Measurements from ENCODE around the gene ZNF431. TPM values are rescaled to one million over a fixed set of nuclear protein-coding genes. Genes with fewer than 3 reads are reported as not detected.

The ZNF431 gene
- total and polyA plus RNA-seq, 2 experiments from 2014 or later, result 18.0 to 47.5 TPM

DNA sequence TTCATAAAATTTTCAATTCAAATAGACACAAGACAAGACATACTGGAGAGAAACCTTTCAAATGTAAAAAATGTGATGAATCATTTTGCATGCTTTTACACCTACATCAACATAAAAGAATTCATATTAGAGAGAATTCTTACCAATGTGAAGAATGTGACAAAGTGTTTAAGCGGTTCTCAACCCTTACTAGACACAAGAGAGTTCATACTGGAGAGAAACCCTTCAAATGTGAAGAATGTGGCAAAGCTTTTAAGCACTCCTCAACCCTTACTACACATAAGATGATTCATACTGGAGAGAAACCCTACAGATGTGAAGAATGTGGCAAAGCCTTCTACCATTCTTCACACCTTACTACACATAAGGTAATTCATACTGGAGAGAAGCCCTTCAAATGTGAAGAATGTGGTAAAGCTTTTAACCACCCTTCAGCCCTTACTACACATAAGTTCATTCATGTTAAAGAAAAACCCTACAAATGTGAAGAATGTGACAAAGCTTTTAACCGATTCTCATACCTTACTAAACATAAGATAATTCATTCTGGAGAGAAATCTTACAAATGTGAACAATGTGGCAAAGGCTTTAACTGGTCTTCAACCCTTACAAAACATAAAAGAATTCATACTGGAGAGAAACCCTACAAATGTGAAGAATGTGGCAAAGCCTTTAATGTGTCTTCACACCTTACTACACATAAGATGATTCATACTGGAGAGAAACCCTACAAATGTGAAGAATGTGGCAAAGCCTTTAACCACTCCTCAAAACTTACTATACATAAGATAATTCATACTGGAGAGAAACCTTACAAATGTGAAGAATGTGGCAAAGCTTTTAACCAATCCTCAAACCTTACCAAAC is 24.6 kb upstream of the ZNF431 start:
- H3K9me3 Mint-ChIP-seq, result peaks cover 7% of the 10 kb centered on the region
- H3F3A ChIP-seq (replicated peaks; ENCODE audit: low read depth), result no peaks in the 10 kb centered on the region
- H3K27me3 ChIP-seq (ENCODE audit: insufficient read depth), result no peaks in the 10 kb centered on the region
- no peak overlapping the region for H2AFZ ChIP-seq
- no peak overlapping the region for H3K4me3 Mint-ChIP-seq
- TF ChIP-seq NANOG (IDR thresholded peaks at IDR 0.05; ENCODE audit: borderline replicate concordance) (no peak), STAT1 (IDR thresholded peaks at IDR 0.05; ENCODE audit: unreplicated experiment) (no peak), EZH2 (IDR thresholded peaks at IDR 0.05; ENCODE audit: low read depth, unreplicated experiment) (no peak), CREB1 (CRISPR knock-in tag; IDR thresholded peaks at IDR 0.05; ENCODE audit: low read depth) (no peak), ZNF331 (CRISPR knock-in tag; IDR thresholded peaks at IDR 0.05; ENCODE audit: low read depth) (no peak), POLR2AphosphoS5 (IDR thresholded peaks at IDR 0.05; ENCODE audit: low read depth) (no peak), JUNB (IDR thresholded peaks at IDR 0.05; ENCODE audit: unreplicated experiment) (no peak), ZNF114 (CRISPR knock-in tag; IDR thresholded peaks at IDR 0.05) (no peak), REST (IDR thresholded peaks at IDR 0.05; ENCODE audit: unreplicated experiment) (no peak), ZNF462 (CRISPR knock-in tag; IDR thresholded peaks at IDR 0.05) (no peak), EZH2phosphoT487 (IDR thresholded peaks at IDR 0.05; ENCODE audit: unreplicated experiment) (no peak)
- TF ChIP-seq, protein P1, sequence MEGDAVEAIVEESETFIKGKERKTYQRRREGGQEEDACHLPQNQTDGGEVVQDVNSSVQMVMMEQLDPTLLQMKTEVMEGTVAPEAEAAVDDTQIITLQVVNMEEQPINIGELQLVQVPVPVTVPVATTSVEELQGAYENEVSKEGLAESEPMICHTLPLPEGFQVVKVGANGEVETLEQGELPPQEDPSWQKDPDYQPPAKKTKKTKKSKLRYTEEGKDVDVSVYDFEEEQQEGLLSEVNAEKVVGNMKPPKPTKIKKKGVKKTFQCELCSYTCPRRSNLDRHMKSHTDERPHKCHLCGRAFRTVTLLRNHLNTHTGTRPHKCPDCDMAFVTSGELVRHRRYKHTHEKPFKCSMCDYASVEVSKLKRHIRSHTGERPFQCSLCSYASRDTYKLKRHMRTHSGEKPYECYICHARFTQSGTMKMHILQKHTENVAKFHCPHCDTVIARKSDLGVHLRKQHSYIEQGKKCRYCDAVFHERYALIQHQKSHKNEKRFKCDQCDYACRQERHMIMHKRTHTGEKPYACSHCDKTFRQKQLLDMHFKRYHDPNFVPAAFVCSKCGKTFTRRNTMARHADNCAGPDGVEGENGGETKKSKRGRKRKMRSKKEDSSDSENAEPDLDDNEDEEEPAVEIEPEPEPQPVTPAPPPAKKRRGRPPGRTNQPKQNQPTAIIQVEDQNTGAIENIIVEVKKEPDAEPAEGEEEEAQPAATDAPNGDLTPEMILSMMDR (conservative IDR thresholded peaks at IDR 0.05; ENCODE audit: low read depth in 2 of 2), result no peak
- TF ChIP-seq, protein P2, sequence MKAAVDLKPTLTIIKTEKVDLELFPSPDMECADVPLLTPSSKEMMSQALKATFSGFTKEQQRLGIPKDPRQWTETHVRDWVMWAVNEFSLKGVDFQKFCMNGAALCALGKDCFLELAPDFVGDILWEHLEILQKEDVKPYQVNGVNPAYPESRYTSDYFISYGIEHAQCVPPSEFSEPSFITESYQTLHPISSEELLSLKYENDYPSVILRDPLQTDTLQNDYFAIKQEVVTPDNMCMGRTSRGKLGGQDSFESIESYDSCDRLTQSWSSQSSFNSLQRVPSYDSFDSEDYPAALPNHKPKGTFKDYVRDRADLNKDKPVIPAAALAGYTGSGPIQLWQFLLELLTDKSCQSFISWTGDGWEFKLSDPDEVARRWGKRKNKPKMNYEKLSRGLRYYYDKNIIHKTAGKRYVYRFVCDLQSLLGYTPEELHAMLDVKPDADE (IDR thresholded peaks at IDR 0.05), result no peak
- ATAC-seq (no peak), DNase-seq (ENCODE audit: low spot score) (peak; percentile 25)
- peaks cover 59% of the 10 kb centered on the region for H3K36me3 Mint-ChIP-seq (ENCODE audit: low read depth)
- H3K36me3 ChIP-seq (ENCODE audit: insufficient read depth), result no peaks in the 10 kb centered on the region; the same call in 1 of the 2 replicates
- H3K4me3 ChIP-seq, result no peak overlapping the region
- H3K27ac ChIP-seq (ENCODE audit: low read depth), result no peak overlapping the region
- no peaks in the 10 kb centered on the region for H4K20me1 ChIP-seq (replicated peaks; ENCODE audit: insufficient read depth)
- no peak overlapping the region for H3K27ac Mint-ChIP-seq
- no peaks in the 10 kb centered on the region for H3K9me2 ChIP-seq (ENCODE audit: insufficient read depth)
- no peaks in the 10 kb centered on the region for H3K79me2 ChIP-seq (replicated peaks; ENCODE audit: insufficient read depth)
- no peaks in the 10 kb centered on the region for H3K4me1 ChIP-seq (ENCODE audit: insufficient read depth)
- no peak overlapping the region for H3K4me2 ChIP-seq
- H3K27me3 Mint-ChIP-seq (ENCODE audit: insufficient read depth, low read depth, poor library complexity), result peaks cover 8% of the 10 kb centered on the region
- H3K4me1 Mint-ChIP-seq, result no peaks in the 10 kb centered on the region
